Transverse colon (tissue), 4 donors: ENCODE measurements around the gene CHRNA5. TPM values are rescaled to one million over a fixed set of nuclear protein-coding genes. Genes with fewer than 3 reads are reported as not detected.
A peak's percentile ranks its signal among the peaks of the same experiment; 100 is the strongest.

Source experiments
- DNase-seq: peaks from one replicate; pipeline ENCODE4 v3.0.0-alpha.2; 2019
- H3K27ac ChIP-seq, 4 donors: fragments of 200-600 bp; sonication (generic); 2 replicates each; pipeline ENCODE4 v1.5.1; 2016 to 2018; ENCODE audit warnings: inconsistent platforms in 4 of 4
- H3K27me3 ChIP-seq: fragments of 200-600 bp; sonication (generic); 2 replicates; pipeline ENCODE4 v1.5.1; 2017; ENCODE audit warnings: inconsistent platforms
- H3K36me3 ChIP-seq, 4 donors: fragments of 200-600 bp; sonication (generic); 2 replicates each; pipeline ENCODE4 v1.5.1; 2017 to 2019; ENCODE audit warnings: inconsistent platforms in 4 of 4
- H3K4me1 ChIP-seq, 4 donors: fragments of 200-600 bp; sonication (generic); 2 replicates each; pipeline ENCODE4 v1.5.1; 2017 to 2020; ENCODE audit warnings: inconsistent platforms in 4 of 4
- H3K4me3 ChIP-seq, 4 donors: fragments of 200-600 bp; sonication (generic); 1 replicate in 1 of 4; 2 replicates in 3 of 4; pipeline versions ENCODE4 v1.5.1 to v1.6.1; 2017 to 2019; ENCODE audit warnings: inconsistent platforms in 4 of 4
- H3K9me3 ChIP-seq, 2 donors: fragments of 200-600 bp; sonication (generic); 2 replicates each; pipeline ENCODE4 v1.5.1; 2017 to 2019; ENCODE audit warnings: inconsistent platforms in 2 of 2
- EP300 ChIP-seq: sonication (generic); formaldehyde crosslinking; IDR thresholded peaks from one replicate; pipeline ENCODE4 v1.6.1; 2017; ENCODE audit warnings: antibody characterized with exemption, low read depth
- POLR2A ChIP-seq: fragments of 450-650 bp; IDR thresholded peaks from one replicate; pipeline ENCODE4 v1.6.1; 2016; ENCODE audit warnings: antibody characterized with exemption, mild to moderate bottlenecking, moderate library complexity
- POLR2AphosphoS5 ChIP-seq, 3 donors: sonication (generic); formaldehyde crosslinking; IDR thresholded peaks; one replicate each; pipeline ENCODE4 v1.6.1; 2016; ENCODE audit warnings: antibody characterized with exemption in 3 of 3
- WGBS, 2 donors: methylation state at CpG; one replicate each; pipeline ENCODE4 v1.1.5; 2018; ENCODE audit warnings: low coverage in 1 of 2; 5-methylcytosine and 5-hydroxymethylcytosine counted together
- in situ Hi-C, 4 donors: fragments of 200-750 bp; cut with MboI; loops; one replicate each; pipeline versions ENCODE4 v1.15.0 to v1.15.1; 2017; ENCODE audit warnings: low sequenced_read_pairs in 3 of 4, low pct_ligation_motif_present in 1 of 4, low pct_unique_long_range_greater_than_20kb in 1 of 4
- intact Hi-C: fragments of 100-400 bp; cut with DNase I; formaldehyde crosslinking; loops from one replicate; pipeline ENCODE4 v1.15.1; 2023; ENCODE audit warnings: low total_unique reads
- total RNA-seq, 4 donors: library from RNA; depleted of rRNA; stranded (reverse); fragments of >200 nt; gene quantifications; one replicate each; pipeline ENCODE4 v1.1.0, GENCODE V29; 2016
- TF ChIP-seq, protein P1 (sequence below), 5 experiments: fragments of 200-600 bp in 3 of 5; fragments of 450-650 bp in 2 of 5; sonication (generic) in 3 of 5; IDR thresholded peaks; 1 replicate in 2 of 5; 2 replicates in 3 of 5; pipeline ENCODE4 v1.5.1; 2016 to 2017; ENCODE audit warnings: antibody characterized with exemption in 5 of 5, inconsistent platforms in 3 of 5, mild to moderate bottlenecking in 2 of 5, moderate library complexity in 1 of 5

The CHRNA5 gene
- total RNA-seq, 4 donors from 2014 or later, result 0.48 to 3.8 (median 0.82) TPM; not detected in 1

DNA sequence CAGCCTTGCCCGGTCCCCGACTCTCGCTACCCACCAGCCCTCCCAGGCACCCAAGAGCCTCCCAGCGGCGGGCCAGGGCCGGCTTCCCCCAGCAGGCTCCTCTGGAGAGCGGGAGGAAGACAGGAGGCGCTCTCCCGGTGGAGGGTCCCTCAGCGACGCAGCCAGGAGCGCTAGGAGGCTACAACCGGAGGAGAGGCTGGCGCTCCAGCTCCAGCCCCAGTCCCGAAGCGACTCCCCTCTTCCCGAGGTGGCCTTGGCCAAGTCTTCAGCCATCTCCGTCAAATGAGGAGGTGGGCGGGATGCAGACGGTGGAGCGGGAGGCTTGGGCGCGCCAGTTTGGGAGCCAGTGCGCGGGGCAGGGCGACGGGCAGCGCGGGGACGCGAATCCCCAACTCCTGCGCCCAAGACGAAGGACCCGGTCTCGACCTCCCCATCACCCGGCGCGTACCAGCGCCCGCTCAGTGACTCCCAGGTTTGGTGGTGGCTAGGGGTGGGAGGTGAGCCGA lies 54.8 kb downstream of the CHRNA5 start:
- no peaks in the 10 kb centered on the region for H3K36me3 ChIP-seq
- WGBS, 2 donors, result 5% methylated on average over 24 of the region's 41 CpGs; no CpG with 5 or more reads in 1 of the 2 donors
- TF ChIP-seq POLR2AphosphoS5 (IDR thresholded peaks at IDR 0.05) (no peak), EP300 (no peak), POLR2A (no peak)
- TF ChIP-seq, protein P1, sequence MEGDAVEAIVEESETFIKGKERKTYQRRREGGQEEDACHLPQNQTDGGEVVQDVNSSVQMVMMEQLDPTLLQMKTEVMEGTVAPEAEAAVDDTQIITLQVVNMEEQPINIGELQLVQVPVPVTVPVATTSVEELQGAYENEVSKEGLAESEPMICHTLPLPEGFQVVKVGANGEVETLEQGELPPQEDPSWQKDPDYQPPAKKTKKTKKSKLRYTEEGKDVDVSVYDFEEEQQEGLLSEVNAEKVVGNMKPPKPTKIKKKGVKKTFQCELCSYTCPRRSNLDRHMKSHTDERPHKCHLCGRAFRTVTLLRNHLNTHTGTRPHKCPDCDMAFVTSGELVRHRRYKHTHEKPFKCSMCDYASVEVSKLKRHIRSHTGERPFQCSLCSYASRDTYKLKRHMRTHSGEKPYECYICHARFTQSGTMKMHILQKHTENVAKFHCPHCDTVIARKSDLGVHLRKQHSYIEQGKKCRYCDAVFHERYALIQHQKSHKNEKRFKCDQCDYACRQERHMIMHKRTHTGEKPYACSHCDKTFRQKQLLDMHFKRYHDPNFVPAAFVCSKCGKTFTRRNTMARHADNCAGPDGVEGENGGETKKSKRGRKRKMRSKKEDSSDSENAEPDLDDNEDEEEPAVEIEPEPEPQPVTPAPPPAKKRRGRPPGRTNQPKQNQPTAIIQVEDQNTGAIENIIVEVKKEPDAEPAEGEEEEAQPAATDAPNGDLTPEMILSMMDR (IDR thresholded peaks at IDR 0.05), result no peak
- DNase-seq, result no peak
- intact Hi-C loops, result no loop called here
- H3K27me3 ChIP-seq, result peaks cover 55% of the 10 kb centered on the region
- H3K9me3 ChIP-seq, result no peaks in the 10 kb centered on the region
- peak overlapping the region in 1 of 4 donors; percentile 77 for H3K27ac ChIP-seq
- H3K4me3 ChIP-seq, result peak overlapping the region; percentile 6 to 52 (median 31)
- in situ Hi-C loops, result no loop called here
- H3K4me1 ChIP-seq, result peaks cover 5 to 25% (median 18%) of the 10 kb centered on the region in 4 donors

DNA sequence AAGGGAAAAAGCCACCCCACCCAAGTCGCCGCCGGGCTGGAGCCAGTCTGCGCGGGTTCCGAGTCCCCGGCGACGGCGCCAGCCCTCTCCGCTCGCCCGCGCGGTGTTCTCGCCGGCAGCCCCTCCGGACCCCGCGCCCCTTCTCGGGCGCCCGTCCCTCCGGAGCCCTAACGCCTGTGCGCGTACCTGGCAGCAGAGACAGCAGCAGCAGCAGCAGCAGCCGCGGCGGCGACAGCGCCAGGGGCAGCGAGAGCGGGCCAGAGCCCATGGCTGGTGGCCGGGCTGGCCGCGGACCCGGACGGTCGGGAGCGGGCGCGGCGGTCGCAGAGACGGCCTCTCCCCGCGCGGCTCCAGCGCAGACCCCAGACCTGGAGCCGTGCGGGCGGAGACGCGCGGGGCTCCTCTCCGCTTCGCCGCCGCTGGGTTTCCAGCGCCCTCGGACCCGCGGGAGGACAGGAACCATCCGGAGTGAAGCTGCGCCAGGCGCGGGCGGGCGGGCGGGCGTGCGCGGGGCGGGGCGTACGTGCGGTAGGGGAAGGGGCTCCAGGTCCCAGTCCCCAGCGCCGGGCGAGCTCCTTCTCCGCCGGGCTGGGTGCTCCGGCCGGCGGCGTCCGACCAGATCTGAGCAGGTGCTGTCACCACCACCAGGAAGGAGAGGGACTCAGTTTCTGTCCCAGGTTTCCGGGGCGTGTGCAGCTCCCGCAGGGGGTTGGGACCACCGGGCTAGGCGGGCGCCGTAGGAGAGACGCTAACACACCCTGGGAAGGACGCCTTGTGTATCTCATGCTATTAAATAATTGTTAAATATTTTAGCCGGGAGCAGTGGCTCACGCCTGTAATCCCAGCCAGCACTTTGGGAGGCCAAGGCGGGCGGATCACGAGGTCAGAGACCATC lies 55.5 kb downstream of the CHRNA5 start, which contains the start of gene CHRNA3:
TSS of gene CHRNA3 (minus strand) at position 470 of the 895 bp plus-strand sequence. CDS start at position 268, 202 bp downstream.
- peak within 1 kb of the TSS in 1 of 4 donors; percentile 77 for H3K27ac ChIP-seq
- intact Hi-C loops, result no loop called here
- DNase-seq, result no peak

DNA sequence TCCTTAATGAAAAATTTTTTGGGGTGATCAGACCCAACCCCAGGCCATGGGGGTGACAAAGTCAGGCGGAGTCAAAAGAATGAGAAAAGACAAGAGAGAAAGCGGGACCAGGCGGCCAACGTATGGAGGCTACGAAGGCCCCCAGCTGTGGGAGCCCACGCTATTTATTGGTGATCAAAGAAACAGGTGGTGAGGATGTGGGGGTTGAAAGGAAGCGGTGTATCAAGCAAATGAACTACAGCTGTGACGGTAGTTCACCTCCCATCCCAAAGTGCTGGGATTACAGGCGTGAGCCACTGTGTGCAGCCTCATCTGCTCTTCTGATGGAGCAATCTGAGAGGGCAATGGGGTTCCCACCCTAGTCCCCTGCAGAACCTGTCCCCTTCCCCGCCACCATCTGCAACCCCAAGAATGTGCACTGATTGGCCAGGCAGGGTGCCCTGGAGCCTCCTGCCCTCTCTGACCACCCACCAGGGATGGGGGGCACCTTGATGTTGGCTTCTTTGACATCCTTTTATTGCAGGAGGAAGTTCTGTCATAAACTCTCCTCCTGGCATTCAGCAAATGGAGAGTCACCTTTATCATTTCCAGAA lies 56.6 kb downstream of the CHRNA5 start:
- in situ Hi-C loops (no loop called here), intact Hi-C loops (no loop called here)
- H3K9me3 ChIP-seq, result no peaks in the 10 kb centered on the region
- H3K27me3 ChIP-seq, result peaks cover 57% of the 10 kb centered on the region
- no peak overlapping the region for H3K4me3 ChIP-seq
- peaks cover 5 to 25% (median 18%) of the 10 kb centered on the region in 4 donors for H3K4me1 ChIP-seq
- 69 to 78% methylated on average over 9 to 10 of the region's 10 CpGs for WGBS, 2 donors
- H3K27ac ChIP-seq, result no peak overlapping the region
- TF ChIP-seq POLR2A, result no peak
- TF ChIP-seq, protein P1 (IDR thresholded peaks at IDR 0.05), result no peak
- TF ChIP-seq POLR2AphosphoS5 (IDR thresholded peaks at IDR 0.05), result no peak
- TF ChIP-seq EP300, result no peak
- H3K36me3 ChIP-seq, result no peaks in the 10 kb centered on the region
- DNase-seq, result no peak

More for the DNA sequence above, 55.5 kb downstream of the CHRNA5 start, which contains the start of gene CHRNA3:
- Histone ChIP-seq H3K9me3 (no peaks in the 10 kb centered on the region), H3K36me3 (no peaks in the 10 kb centered on the region), H3K4me3 (peak within 1 kb of the TSS; percentile 6 to 52 (median 31)), H3K27me3 (peaks cover 55% of the 10 kb centered on the region), H3K4me1 (peaks cover 5 to 25% (median 18%) of the 10 kb centered on the region in 4 donors)
- TF ChIP-seq, protein P1 (IDR thresholded peaks at IDR 0.05), result no peak
- TF ChIP-seq EP300 (no peak), POLR2AphosphoS5 (IDR thresholded peaks at IDR 0.05) (no peak), POLR2A (no peak)
- in situ Hi-C loops, result no loop called here
- 4% methylated on average over 64 of the region's 102 CpGs; no CpG with 5 or more reads in 1 of the 2 donors for WGBS, 2 donors
